Neural progenitor cell (in vitro differentiated cells): Measurements from ENCODE around the gene CHRDL2. TPM values are rescaled to one million over a fixed set of nuclear protein-coding genes. Genes with fewer than 3 reads are reported as not detected.

Experiments used
- DNase-seq: peaks from one replicate; pipeline ENCODE4 v3.0.0-alpha.2; 2016; ENCODE audit warnings: low spot score
- H2AFZ ChIP-seq: fragments of 200-600 bp; sonication (generic); replicated peaks from 2 replicates; pipeline ENCODE4 v1.6.1; 2016; ENCODE audit warnings: antibody characterized with exemption
- H3F3A ChIP-seq: fragments of 200-600 bp; sonication (generic); 2 replicates; pipeline ENCODE4 v1.6.1; 2016; ENCODE audit warnings: antibody characterized with exemption, low read depth
- H3K27ac ChIP-seq: fragments of 200-600 bp; sonication (generic); 2 replicates; pipeline ENCODE4 v1.5.1; 2016; ENCODE audit warnings: mild to moderate bottlenecking
- H3K27me3 ChIP-seq: fragments of 200-600 bp; sonication (generic); 2 replicates; pipeline ENCODE4 v1.6.1; 2016; ENCODE audit warnings: mild to moderate bottlenecking, moderate library complexity
- H3K36me3 ChIP-seq: fragments of 200-600 bp; sonication (generic); 2 replicates; pipeline ENCODE4 v1.5.1; 2016
- H3K4me1 ChIP-seq: fragments of 200-600 bp; sonication (generic); 2 replicates; pipeline ENCODE4 v1.6.1; 2016; ENCODE audit warnings: mixed run types
- H3K4me2 ChIP-seq: fragments of 200-600 bp; sonication (generic); 2 replicates; pipeline ENCODE4 v1.6.1; 2016
- H3K4me3 ChIP-seq: fragments of 200-600 bp; sonication (generic); 2 replicates; pipeline ENCODE4 v1.5.1; 2016
- H3K79me2 ChIP-seq: fragments of 200-600 bp; sonication (generic); 2 replicates; pipeline ENCODE4 v1.6.1; 2016; ENCODE audit warnings: low read depth
- H3K9ac ChIP-seq: fragments of 200-600 bp; sonication (generic); 2 replicates; pipeline ENCODE4 v1.6.1; 2016
- H3K9me3 ChIP-seq: fragments of 200-600 bp; sonication (generic); 2 replicates; pipeline ENCODE4 v1.5.1; 2016; ENCODE audit warnings: low read depth
- H4K20me1 ChIP-seq: fragments of 200-600 bp; sonication (generic); 2 replicates; pipeline ENCODE4 v1.6.1; 2016; ENCODE audit warnings: low read depth
- H3K27ac Mint-ChIP-seq: 3 replicates; pipeline ENCODE4 v1.8.0; 2021; ENCODE audit warnings: mixed read lengths
- H3K27me3 Mint-ChIP-seq: 2 replicates; pipeline ENCODE4 v1.8.0; 2022; ENCODE audit warnings: low read depth, mild to moderate bottlenecking, inconsistent platforms, moderate library complexity, mixed read lengths; ENCODE audit not compliant: insufficient read depth
- H3K36me3 Mint-ChIP-seq: 3 replicates; pipeline ENCODE4 v1.8.0; 2021; ENCODE audit warnings: mixed read lengths
- H3K4me1 Mint-ChIP-seq: 3 replicates; pipeline ENCODE4 v1.8.0; 2021; ENCODE audit warnings: mixed read lengths
- H3K4me3 Mint-ChIP-seq: 3 replicates; pipeline ENCODE4 v1.8.0; 2021; ENCODE audit warnings: mild to moderate bottlenecking, moderate library complexity, mixed read lengths
- H3K9me3 Mint-ChIP-seq: 3 replicates; pipeline ENCODE4 v1.8.0; 2020; ENCODE audit warnings: mixed read lengths
- CTCF ChIP-seq: fragments of 200-600 bp; sonication (generic); IDR thresholded peaks from 2 replicates; pipeline ENCODE4 v1.5.1; 2017; ENCODE audit warnings: antibody characterized with exemption, mild to moderate bottlenecking
- EZH2 ChIP-seq: fragments of 200-600 bp; sonication (generic); IDR thresholded peaks from 2 replicates; pipeline ENCODE4 v1.6.1; 2017; ENCODE audit warnings: antibody characterized with exemption, mild to moderate bottlenecking, moderate library complexity
- EZH2phosphoT487 ChIP-seq: fragments of 200-600 bp; sonication (generic); IDR thresholded peaks from 2 replicates; pipeline ENCODE4 v1.6.1; 2017; ENCODE audit warnings: antibody characterized with exemption
- total RNA-seq: library from RNA; depleted of rRNA; stranded (reverse); fragments of >200 nt; gene quantifications from 2 replicates; pipeline ENCODE4 v1.2.3, GENCODE V29; 2015; ENCODE audit warnings: low replicate concordance

CHRDL2 gene
- total RNA-seq, 1 donor from 2014 or later: not detected

- H3K4me2 ChIP-seq: peak within 1 kb of the TSS; percentile 100
- Mint-ChIP-seq H3K4me1 (peaks cover 22% of the 10 kb centered on the region), H3K27me3 (peaks cover 9% of the 10 kb centered on the region), H3K9me3 (no peaks in the 10 kb centered on the region), H3K4me3 (peak within 1 kb of the TSS; percentile 97), H3K27ac (peak within 1 kb of the TSS; percentile 85), H3K36me3 (peaks cover 14% of the 10 kb centered on the region)
- DNase-seq: peak; percentile 97
- H3K9me3 ChIP-seq: no peaks in the 10 kb centered on the region
- peaks cover 43% of the 10 kb centered on the region for H3K79me2 ChIP-seq
- H3K4me3 ChIP-seq: peak within 1 kb of the TSS; percentile 74
- H3K36me3 ChIP-seq: no peaks in the 10 kb centered on the region
- no peak for TF ChIP-seq CTCF
- TF ChIP-seq EZH2: no peak
- TF ChIP-seq EZH2phosphoT487: no peak
- H3F3A ChIP-seq: peaks cover 4% of the 10 kb centered on the region
- H3K4me1 ChIP-seq: peaks cover 11% of the 10 kb centered on the region
- peak within 1 kb of the TSS; percentile 98 for H2AFZ ChIP-seq
- H3K27me3 ChIP-seq: no peaks in the 10 kb centered on the region
- H4K20me1 ChIP-seq: peaks cover 17% of the 10 kb centered on the region
- H3K27ac ChIP-seq: peak within 1 kb of the TSS; percentile 67
- H3K9ac ChIP-seq: peak within 1 kb of the TSS; percentile 77
Observed at GRCh38 chr11:74748211-74749126, 17.2 kb upstream of the CHRDL2 start, which contains the start of gene RNF169. Gene RNF169 (plus strand): TSS chr11:74748849. CDS start chr11:74748881, 32 bp downstream.

GRCh38 chr11:74746868-74747267 lies 15.6 kb upstream of the CHRDL2 start:
- H3K36me3 ChIP-seq: no peaks in the 10 kb centered on the region
- no peak overlapping the region for H2AFZ ChIP-seq
- H3K4me1 ChIP-seq: peaks cover 11% of the 10 kb centered on the region
- H3K27ac ChIP-seq: no peak overlapping the region
- TF ChIP-seq EZH2 (no peak), CTCF (no peak), EZH2phosphoT487 (no peak)
- peaks cover 4% of the 10 kb centered on the region for H3F3A ChIP-seq
- H4K20me1 ChIP-seq: peaks cover 12% of the 10 kb centered on the region
- Mint-ChIP-seq H3K4me3 (no peak overlapping the region), H3K27ac (no peak overlapping the region), H3K27me3 (peaks cover 9% of the 10 kb centered on the region), H3K9me3 (no peaks in the 10 kb centered on the region), H3K36me3 (peaks cover 11% of the 10 kb centered on the region), H3K4me1 (peaks cover 22% of the 10 kb centered on the region)
- no peaks in the 10 kb centered on the region for H3K27me3 ChIP-seq
- peaks cover 27% of the 10 kb centered on the region for H3K79me2 ChIP-seq
- no peak overlapping the region for H3K4me2 ChIP-seq
- no peaks in the 10 kb centered on the region for H3K9me3 ChIP-seq
- no peak overlapping the region for H3K9ac ChIP-seq
- DNase-seq: no peak
- no peak overlapping the region for H3K4me3 ChIP-seq

GRCh38 chr11:74744277-74744676 lies 13.1 kb upstream of the CHRDL2 start:
- no peak for DNase-seq
- Histone ChIP-seq H3F3A (peaks cover 8% of the 10 kb centered on the region), H3K27ac (no peak overlapping the region), H3K4me3 (no peak overlapping the region), H3K9ac (no peak overlapping the region), H3K27me3 (no peaks in the 10 kb centered on the region), H2AFZ (no peak overlapping the region), H3K79me2 (peaks cover 1% of the 10 kb centered on the region), H3K4me1 (peaks cover 7% of the 10 kb centered on the region), H3K36me3 (no peaks in the 10 kb centered on the region), H3K9me3 (peaks cover 8% of the 10 kb centered on the region), H3K4me2 (no peak overlapping the region), H4K20me1 (no peaks in the 10 kb centered on the region)
- Mint-ChIP-seq H3K4me1 (peaks cover 9% of the 10 kb centered on the region), H3K4me3 (no peak overlapping the region), H3K9me3 (peaks cover 12% of the 10 kb centered on the region), H3K27ac (no peak overlapping the region), H3K27me3 (peaks cover 10% of the 10 kb centered on the region), H3K36me3 (no peaks in the 10 kb centered on the region)
- TF ChIP-seq CTCF (no peak), EZH2phosphoT487 (no peak), EZH2 (no peak)
